GM12872 (cell line): ENCODE results near the gene C4orf36.

Experiments used
- TF ChIP-seq, protein P1 (sequence below): IDR thresholded peaks from 3 replicates; pipeline ENCODE4 v1.5.1; 2011; ENCODE audit warnings: low read depth, mild to moderate bottlenecking, low read length, moderate library complexity; ENCODE audit not compliant: insufficient read depth

Gene C4orf36

DNA sequence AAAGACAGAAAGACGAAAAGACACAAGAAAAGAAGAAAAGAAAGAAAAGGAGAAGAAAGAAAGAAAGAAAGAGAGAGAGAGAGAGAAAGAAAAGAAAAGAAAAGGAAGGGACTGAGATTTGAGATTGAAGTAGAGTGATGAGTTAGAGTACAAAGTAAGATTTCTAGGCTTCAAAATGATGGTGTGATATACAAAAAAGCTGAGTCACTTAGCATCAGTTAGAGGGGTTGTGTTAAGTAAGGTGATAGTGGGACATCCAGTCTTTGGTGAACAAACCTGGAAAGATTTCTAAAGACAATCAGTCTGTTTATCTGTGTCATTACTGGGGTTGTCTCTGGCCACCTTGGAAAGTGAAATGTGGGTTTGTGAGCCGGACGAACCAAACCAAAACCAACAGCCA lies 56.5 kb downstream of the C4orf36 start:
- TF ChIP-seq, protein P1, sequence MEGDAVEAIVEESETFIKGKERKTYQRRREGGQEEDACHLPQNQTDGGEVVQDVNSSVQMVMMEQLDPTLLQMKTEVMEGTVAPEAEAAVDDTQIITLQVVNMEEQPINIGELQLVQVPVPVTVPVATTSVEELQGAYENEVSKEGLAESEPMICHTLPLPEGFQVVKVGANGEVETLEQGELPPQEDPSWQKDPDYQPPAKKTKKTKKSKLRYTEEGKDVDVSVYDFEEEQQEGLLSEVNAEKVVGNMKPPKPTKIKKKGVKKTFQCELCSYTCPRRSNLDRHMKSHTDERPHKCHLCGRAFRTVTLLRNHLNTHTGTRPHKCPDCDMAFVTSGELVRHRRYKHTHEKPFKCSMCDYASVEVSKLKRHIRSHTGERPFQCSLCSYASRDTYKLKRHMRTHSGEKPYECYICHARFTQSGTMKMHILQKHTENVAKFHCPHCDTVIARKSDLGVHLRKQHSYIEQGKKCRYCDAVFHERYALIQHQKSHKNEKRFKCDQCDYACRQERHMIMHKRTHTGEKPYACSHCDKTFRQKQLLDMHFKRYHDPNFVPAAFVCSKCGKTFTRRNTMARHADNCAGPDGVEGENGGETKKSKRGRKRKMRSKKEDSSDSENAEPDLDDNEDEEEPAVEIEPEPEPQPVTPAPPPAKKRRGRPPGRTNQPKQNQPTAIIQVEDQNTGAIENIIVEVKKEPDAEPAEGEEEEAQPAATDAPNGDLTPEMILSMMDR, result no peak

DNA sequence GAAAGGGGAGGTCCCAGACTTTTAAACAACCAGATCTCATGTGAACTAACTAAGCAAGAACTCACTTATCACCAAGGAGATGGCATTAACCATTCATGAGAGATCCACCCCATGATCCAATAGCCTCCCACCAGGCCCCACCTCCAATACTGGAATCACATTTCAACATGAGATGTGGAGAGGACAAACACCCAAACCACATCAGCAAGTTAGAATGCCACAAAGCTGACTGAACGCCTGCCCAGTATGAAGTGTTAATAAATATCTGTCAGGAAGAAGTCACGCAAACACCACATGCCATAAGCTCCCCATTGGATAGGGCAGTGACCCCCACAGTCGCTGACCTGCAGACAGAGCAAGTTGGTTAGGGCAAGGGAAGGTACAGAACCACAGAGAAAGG lies 57.3 kb downstream of the C4orf36 start:
- TF ChIP-seq, protein P1, result no peak

DNA sequence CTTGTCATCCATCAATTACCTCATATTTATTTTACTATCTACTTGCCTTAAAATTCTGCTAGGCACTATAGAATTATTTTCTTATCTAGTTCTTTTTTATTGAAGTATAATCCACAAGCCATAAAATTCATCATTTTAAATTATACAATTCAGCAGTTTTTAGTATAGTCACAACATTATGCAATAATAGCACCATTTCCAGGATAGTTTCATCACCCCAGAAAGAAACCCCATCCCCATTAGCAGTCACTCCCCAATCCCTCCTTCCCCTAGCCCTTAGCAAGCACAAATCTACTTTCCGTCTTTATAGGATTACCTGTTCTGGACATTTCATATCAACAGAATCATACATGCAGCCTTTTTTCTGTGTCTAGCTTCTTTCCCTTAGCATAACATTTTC lies 58.6 kb downstream of the C4orf36 start:
- TF ChIP-seq, protein P1, result no peak

DNA sequence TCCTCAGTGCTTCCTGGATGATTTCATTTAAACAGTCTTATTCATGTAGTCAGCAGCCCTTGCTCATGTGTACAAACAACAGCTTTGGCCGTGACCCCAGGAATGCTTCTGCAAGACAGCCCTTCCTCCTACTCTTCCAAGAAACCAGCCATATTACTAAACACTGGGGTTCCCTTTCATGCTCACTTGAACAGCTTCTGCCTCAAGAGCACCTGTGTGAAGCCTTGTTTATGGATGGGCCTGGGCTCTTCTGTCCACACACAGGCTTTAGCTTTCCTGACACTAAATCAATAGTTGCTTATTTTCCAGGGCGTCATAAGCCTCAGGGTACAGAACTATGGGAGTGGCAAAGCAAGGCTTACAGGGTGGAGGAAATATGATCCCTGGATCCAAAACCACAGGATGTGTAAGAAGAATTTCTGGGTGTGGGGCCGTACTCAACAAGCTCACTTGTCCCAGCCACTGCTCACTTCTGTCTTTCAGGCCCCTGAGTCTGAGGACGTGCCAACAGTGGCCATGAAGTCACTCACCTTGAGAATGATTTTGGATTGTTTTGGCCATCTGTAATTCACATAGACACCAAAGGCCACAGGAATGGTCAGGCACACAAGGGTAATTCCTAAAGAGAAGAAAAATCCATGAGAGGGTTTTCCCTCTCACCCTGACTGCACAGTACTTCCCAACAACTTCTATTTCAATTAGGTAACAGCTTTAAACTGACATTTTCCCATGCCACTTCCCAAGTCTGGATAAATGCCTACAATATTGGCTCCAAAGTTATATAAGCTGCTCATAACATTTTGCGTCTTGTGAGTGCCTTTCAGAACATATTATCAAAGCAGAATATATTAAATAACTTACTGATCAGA lies 60.7 kb downstream of the C4orf36 start:
- TF ChIP-seq, protein P1, result no peak
